Right lobe of liver (tissue), 6 donors: ENCODE results near the gene SLC38A4. TPM values are rescaled to one million over a fixed set of nuclear protein-coding genes. Genes with fewer than 3 reads are reported as not detected.
"Not testable (repeated sequence)": the region's sequence is repeated elsewhere in the genome, so short reads cannot be mapped to it uniquely, and the experiment has no call there.

Experiments used
- ATAC-seq, 4 donors: fragments of 200-7000 bp; cut with Tn5 transposase; one replicate each; pipeline ENCODE4 v1.9.1; 2020; ENCODE audit warnings: mild to moderate bottlenecking in 4 of 4, moderate library complexity in 4 of 4
- DNase-seq, 3 donors: peaks; one replicate each; pipeline ENCODE4 v3.0.0-alpha.2; 2020
- H3K27ac ChIP-seq, 3 donors: fragments of 200-600 bp; one replicate each; pipeline ENCODE4 v1.8.0; 2022
- H3K27me3 ChIP-seq, 2 donors: fragments of 200-600 bp; one replicate each; pipeline ENCODE4 v1.8.0; 2022
- H3K36me3 ChIP-seq, 4 donors: fragments of 200-600 bp; sonication (generic) in 1 of 4; one replicate each; pipeline versions ENCODE4 v1.5.1 to v1.8.0; 2017 to 2022; ENCODE audit warnings: control low read depth in 1 of 4
- H3K4me1 ChIP-seq, 4 donors: fragments of 200-600 bp; sonication (generic) in 1 of 4; one replicate each; pipeline versions ENCODE4 v1.5.1 to v1.8.0; 2017 to 2022; ENCODE audit warnings: control low read depth in 1 of 4
- H3K4me3 ChIP-seq, 3 donors: fragments of 200-600 bp; one replicate each; pipeline ENCODE4 v1.8.0; 2022
- H3K9me3 ChIP-seq, 4 donors: fragments of 200-600 bp; sonication (generic) in 1 of 4; one replicate each; pipeline versions ENCODE4 v1.5.1 to v1.8.0; 2017 to 2022; ENCODE audit warnings: control low read depth in 1 of 4
- POLR2A ChIP-seq: fragments of 450-650 bp; IDR thresholded peaks from one replicate; pipeline ENCODE4 v1.6.1; 2017; ENCODE audit warnings: antibody characterized with exemption, mild to moderate bottlenecking
- WGBS: methylation state at CpG from one replicate; pipeline ENCODE4 v1.1.6; 2018; ENCODE audit warnings: low coverage, low lambda C conversion rate; ENCODE audit not compliant: insufficient coverage; ENCODE audit errors: missing lambda C conversion rate; 5-methylcytosine and 5-hydroxymethylcytosine counted together
- intact Hi-C, 2 donors: fragments of 100-400 bp; cut with DNase I; formaldehyde crosslinking; loops; one replicate each; pipeline versions ENCODE4 v1.11.2 to v1.14.1; 2022
- total RNA-seq, 6 experiments: library from RNA; depleted of rRNA in 2 of 6; stranded (reverse); fragments of >200 nt in 2 of 6; fragmentation: NEBNext Ultra II Directional in 3 of 6; extraction: Animal tissue kit (Norgen Biotek cat#: 25700) in 3 of 6; gene quantifications; one replicate each; pipeline versions ENCODE4 v1.1.0 to v1.2.4, GENCODE V29; 2016 to 2023
- TF ChIP-seq, protein P1 (sequence below), 4 donors: fragments of 200-600 bp in 3 of 4; fragments of 450-650 bp in 1 of 4; IDR thresholded peaks; one replicate each; pipeline versions ENCODE4 v1.5.1 to v1.8.0; 2016 to 2022; ENCODE audit warnings: antibody characterized with exemption in 4 of 4, mild to moderate bottlenecking in 2 of 4
- donor health status: DM: no; HTN: yes; CAD: no.
- donor health status: DM: no; HTN: no; CAD: no.
- donor health status: DM: no; HTN: no; CAD: no.
- donor health status: DM: no; HTN: yes; CAD: no.
- donor health status: DM: no; HTN: yes; CAD: no.

The SLC38A4 gene
- total RNA-seq, 6 experiments from 2014 or later = 158 to 604 (median 295) TPM

DNA sequence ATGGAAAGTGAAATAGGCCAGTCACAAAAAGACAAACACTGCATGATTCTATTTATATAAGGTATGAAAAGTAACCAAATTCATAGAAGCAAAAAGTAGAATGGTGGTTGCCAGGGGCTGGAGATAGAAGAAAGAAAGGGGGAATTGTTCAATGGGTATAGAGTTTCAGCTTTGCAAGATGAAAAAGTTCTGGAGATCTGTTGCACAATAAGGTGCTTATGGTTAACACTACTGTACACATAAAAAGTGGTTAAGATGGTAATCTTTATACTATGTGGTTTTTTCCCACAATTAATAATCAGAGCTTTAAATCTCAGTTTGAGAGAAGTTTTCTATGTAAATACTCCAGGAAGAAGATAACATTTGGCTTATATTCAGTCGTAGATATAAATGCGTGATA is 73.4 kb downstream of the SLC38A4 start:
- no peaks in the 10 kb centered on the region for H3K9me3 ChIP-seq
- H3K4me3 ChIP-seq = no peak overlapping the region
- no peaks in the 10 kb centered on the region for H3K27me3 ChIP-seq
- intact Hi-C loops = no loop called here
- H3K36me3 ChIP-seq = no peaks in the 10 kb centered on the region
- DNase-seq (no peak), ATAC-seq (no peak)
- H3K4me1 ChIP-seq = peaks cover 0 to 6% (median 0%) of the 10 kb centered on the region in 4 donors
- TF ChIP-seq, protein P1, sequence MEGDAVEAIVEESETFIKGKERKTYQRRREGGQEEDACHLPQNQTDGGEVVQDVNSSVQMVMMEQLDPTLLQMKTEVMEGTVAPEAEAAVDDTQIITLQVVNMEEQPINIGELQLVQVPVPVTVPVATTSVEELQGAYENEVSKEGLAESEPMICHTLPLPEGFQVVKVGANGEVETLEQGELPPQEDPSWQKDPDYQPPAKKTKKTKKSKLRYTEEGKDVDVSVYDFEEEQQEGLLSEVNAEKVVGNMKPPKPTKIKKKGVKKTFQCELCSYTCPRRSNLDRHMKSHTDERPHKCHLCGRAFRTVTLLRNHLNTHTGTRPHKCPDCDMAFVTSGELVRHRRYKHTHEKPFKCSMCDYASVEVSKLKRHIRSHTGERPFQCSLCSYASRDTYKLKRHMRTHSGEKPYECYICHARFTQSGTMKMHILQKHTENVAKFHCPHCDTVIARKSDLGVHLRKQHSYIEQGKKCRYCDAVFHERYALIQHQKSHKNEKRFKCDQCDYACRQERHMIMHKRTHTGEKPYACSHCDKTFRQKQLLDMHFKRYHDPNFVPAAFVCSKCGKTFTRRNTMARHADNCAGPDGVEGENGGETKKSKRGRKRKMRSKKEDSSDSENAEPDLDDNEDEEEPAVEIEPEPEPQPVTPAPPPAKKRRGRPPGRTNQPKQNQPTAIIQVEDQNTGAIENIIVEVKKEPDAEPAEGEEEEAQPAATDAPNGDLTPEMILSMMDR (IDR thresholded peaks at IDR 0.05) = no peak
- TF ChIP-seq POLR2A = no peak
- no peak overlapping the region for H3K27ac ChIP-seq
- 94% methylated on average over 2 of the region's 2 CpGs for WGBS

DNA sequence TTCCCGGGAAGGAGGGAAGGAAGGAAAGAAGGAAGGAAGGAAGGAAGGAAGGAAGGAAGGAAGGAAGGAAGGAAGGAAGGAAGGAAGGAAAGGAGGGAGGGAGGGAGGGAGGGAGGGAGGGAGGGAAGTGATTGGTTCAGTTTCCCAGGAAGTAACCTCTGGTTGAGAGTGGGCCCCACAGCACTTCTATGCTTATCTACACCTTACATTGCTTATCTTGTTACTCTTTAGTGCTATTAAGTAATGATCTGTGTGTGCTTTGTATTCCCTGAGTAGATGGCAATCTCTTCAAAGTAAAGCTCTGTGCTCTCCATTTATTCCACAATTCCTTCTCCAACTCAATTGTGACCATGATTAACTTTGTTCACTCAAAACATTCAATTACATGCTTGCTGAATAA is 74.6 kb downstream of the SLC38A4 start:
- no peak overlapping the region for H3K4me3 ChIP-seq
- intact Hi-C loops = no loop called here
- peaks cover 0 to 6% (median 0%) of the 10 kb centered on the region in 4 donors for H3K4me1 ChIP-seq
- ATAC-seq (no peak), DNase-seq (no peak)
- WGBS = no CpG with 5 or more reads among the region's 1 CpG
- TF ChIP-seq, protein P1 (IDR thresholded peaks at IDR 0.05) = no peak
- TF ChIP-seq POLR2A = no peak
- no peaks in the 10 kb centered on the region for H3K27me3 ChIP-seq
- H3K36me3 ChIP-seq = no peaks in the 10 kb centered on the region
- no peaks in the 10 kb centered on the region for H3K9me3 ChIP-seq
- H3K27ac ChIP-seq = no peak overlapping the region

DNA sequence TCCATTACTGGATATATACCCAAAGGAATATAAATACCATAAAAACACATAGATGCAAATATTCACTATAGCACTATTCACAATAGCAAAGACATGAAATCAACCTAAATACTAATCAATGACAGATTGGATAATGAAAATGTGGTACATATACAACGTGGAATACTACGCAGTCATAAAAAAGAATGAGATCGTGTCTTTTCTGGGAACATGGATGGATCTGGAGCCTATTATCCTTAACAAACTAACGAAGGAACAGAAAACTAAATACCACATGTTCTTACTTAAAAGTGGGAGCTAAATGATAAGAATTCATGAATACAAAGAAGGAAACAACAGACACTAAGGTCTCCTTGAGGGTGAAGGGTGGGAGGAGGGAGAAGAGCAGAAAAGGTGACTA is 76.5 kb downstream of the SLC38A4 start:
- no peak overlapping the region for H3K27ac ChIP-seq
- ATAC-seq (no peak), DNase-seq (no peak)
- H3K27me3 ChIP-seq = no peaks in the 10 kb centered on the region
- no peak overlapping the region for H3K4me3 ChIP-seq
- no peaks in the 10 kb centered on the region for H3K9me3 ChIP-seq
- peaks cover 0 to under 1% (median 0%) of the 10 kb centered on the region in 4 donors for H3K4me1 ChIP-seq
- WGBS = 92% methylated on average over 4 of the region's 4 CpGs
- TF ChIP-seq, protein P1 (IDR thresholded peaks at IDR 0.05) = no peak
- no peak for TF ChIP-seq POLR2A
- intact Hi-C loops = no loop called here
- no peaks in the 10 kb centered on the region for H3K36me3 ChIP-seq

DNA sequence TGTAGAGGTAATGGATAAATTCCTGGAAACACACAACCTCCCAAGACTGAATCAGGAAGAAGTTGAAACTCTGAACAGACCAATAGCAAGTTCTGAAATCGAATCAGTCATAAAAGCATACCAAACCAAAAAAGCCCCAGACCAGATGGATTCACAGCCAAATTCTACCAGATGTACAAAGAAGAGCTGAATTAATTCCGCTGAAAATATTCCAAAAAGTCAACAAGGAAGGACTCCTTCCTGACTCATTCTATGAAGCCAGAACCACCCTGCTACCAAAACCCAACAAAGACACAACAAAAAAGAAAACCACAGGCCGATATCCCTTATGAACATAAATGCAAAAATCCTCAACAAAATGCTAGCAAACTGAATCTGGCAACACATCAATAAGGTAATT is 81.5 kb downstream of the SLC38A4 start:
- intact Hi-C loops = no loop called here
- H3K4me1 ChIP-seq = no peaks in the 10 kb centered on the region
- no peak for DNase-seq
- H3K36me3 ChIP-seq = no peaks in the 10 kb centered on the region
- no peak overlapping the region for H3K4me3 ChIP-seq
- no peak overlapping the region for H3K27ac ChIP-seq
- ATAC-seq = no peak
- H3K27me3 ChIP-seq = no peaks in the 10 kb centered on the region
- 75% methylated on average over 3 of the region's 3 CpGs for WGBS
- TF ChIP-seq, protein P1 (IDR thresholded peaks at IDR 0.05) = no peak
- no peak for TF ChIP-seq POLR2A
- no peaks in the 10 kb centered on the region for H3K9me3 ChIP-seq

DNA sequence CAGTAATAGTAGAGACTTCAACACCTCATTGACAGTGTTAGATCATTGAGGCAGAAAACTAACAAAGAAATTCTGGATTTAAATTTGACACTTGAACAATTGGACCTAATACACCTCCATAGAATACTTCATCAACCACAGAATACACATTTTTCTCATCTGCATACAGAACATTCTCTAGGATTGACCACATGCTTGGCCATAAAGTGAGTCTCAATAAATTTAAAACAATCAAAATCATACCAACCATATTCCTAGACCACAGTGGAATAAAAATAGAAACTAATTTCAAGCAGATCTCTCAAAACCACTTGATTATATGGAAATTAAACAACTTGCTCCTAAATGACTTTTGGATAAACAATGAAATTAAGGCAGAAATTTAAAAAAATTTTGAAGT is 82.3 kb downstream of the SLC38A4 start:
- Histone ChIP-seq H3K9me3 (no peaks in the 10 kb centered on the region), H3K4me1 (no peaks in the 10 kb centered on the region), H3K27ac (no peak overlapping the region), H3K4me3 (no peak overlapping the region), H3K27me3 (no peaks in the 10 kb centered on the region), H3K36me3 (no peaks in the 10 kb centered on the region)
- TF ChIP-seq, protein P1 (IDR thresholded peaks at IDR 0.05) = no peak
- TF ChIP-seq POLR2A = no peak
- ATAC-seq (no peak), DNase-seq (no peak)
- intact Hi-C loops = no loop called here

DNA sequence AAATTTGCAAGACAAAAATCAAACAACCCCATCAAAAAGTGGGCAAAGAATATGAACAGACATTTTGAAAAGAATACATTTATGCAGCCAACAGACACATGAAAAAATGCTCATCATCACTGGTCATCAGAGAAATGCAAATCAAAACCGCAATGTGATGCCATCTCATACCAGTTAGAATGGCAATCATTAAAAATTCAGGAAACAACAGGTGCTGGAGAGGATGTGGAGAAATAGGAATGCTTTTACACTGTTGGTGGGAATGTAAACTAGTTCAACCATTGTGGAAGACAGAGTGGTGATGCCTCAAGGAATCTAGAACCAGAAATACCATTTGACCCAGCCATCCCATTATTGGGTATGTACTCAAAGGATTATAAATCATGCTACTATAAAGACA is 83.5 kb downstream of the SLC38A4 start:
- intact Hi-C loops, H3K27ac ChIP-seq, H3K4me1 ChIP-seq, H3K36me3 ChIP-seq, DNase-seq, ATAC-seq, H3K9me3 ChIP-seq, H3K4me3 ChIP-seq, H3K27me3 ChIP-seq: not testable (repeated sequence)
- WGBS = 100% methylated on average over 1 of the region's 1 CpG
